PC-9 (cell line): Measurements from ENCODE around the gene SFN. TPM values are rescaled to one million over a fixed set of nuclear protein-coding genes. Genes with fewer than 3 reads are reported as not detected.

Experiments
- BruUV-seq: library from RNA; stranded (reverse); fragments of 400-500 nt; replicated peaks from 2 replicates; lab custom pipeline; 2021; lab: Mats Ljungman, UMichigan
- CTCF ChIA-PET: fragments of 300-600 bp; sonication (Branson Sonifier 250); formaldehyde crosslinking; loops from one replicate; lab custom pipeline; 2022; ENCODE audit warnings: antibody characterized with exemption; lab: Charles Lee
- POLR2A ChIA-PET: fragments of 300-600 bp; sonication (Branson Sonifier 250); formaldehyde crosslinking; loops from one replicate; lab custom pipeline; 2022; ENCODE audit warnings: antibody characterized with exemption; ENCODE audit not compliant: unreplicated experiment; lab: Charles Lee
- DNase-seq, 2 experiments: peaks; one replicate each; pipeline versions ENCODE4 v3.0.0 to v3.0.0-alpha.2; 2015 to 2022; ENCODE audit warnings: mixed read lengths in 1 of 2
- H2AFZ ChIP-seq: fragments of 200-600 bp; sonication (generic); 2 replicates; pipeline ENCODE4 v1.8.1; 2017; ENCODE audit warnings: antibody characterized with exemption
- H3F3A ChIP-seq: fragments of 200-600 bp; sonication (generic); 2 replicates; pipeline ENCODE4 v1.8.1; 2017; ENCODE audit warnings: antibody characterized with exemption, mild to moderate bottlenecking, low read depth; ENCODE audit not compliant: insufficient read depth
- H3K27ac ChIP-seq: fragments of 200-600 bp; sonication (generic); 2 replicates; pipeline ENCODE4 v1.6.1; 2016; ENCODE audit warnings: mixed run types
- H3K27me3 ChIP-seq: fragments of 200-600 bp; sonication (generic); 2 replicates; pipeline ENCODE4 v1.6.1; 2016; ENCODE audit warnings: low read depth, mixed run types; ENCODE audit not compliant: insufficient read depth
- H3K36me3 ChIP-seq: fragments of 200-600 bp; sonication (generic); 2 replicates; pipeline ENCODE4 v1.6.1; 2016; ENCODE audit warnings: low read depth, mixed run types
- H3K4me1 ChIP-seq: fragments of 200-600 bp; sonication (generic); replicated peaks from 2 replicates; pipeline ENCODE4 v1.6.1; 2016; ENCODE audit warnings: mixed run types; ENCODE audit not compliant: insufficient read depth
- H3K4me2 ChIP-seq: fragments of 200-600 bp; sonication (generic); 2 replicates; pipeline ENCODE4 v1.6.1; 2017; ENCODE audit warnings: mixed run types
- H3K4me3 ChIP-seq: fragments of 200-600 bp; sonication (generic); 2 replicates; pipeline ENCODE4 v1.6.1; 2016; ENCODE audit warnings: mixed run types
- H3K79me2 ChIP-seq: fragments of 200-600 bp; sonication (generic); 2 replicates; pipeline ENCODE4 v1.6.1; 2017; ENCODE audit warnings: low read depth, mixed run types
- H3K9me2 ChIP-seq: fragments of 200-600 bp; sonication (generic); 2 replicates; pipeline ENCODE4 v1.8.1; 2017; ENCODE audit warnings: mild to moderate bottlenecking; ENCODE audit not compliant: insufficient read depth
- H3K9me3 ChIP-seq: fragments of 200-600 bp; sonication (generic); 2 replicates; pipeline ENCODE4 v1.8.1; 2016; ENCODE audit warnings: low read depth; ENCODE audit not compliant: insufficient read depth
- H4K20me1 ChIP-seq: fragments of 200-600 bp; sonication (generic); 2 replicates; pipeline ENCODE4 v1.8.1; 2017; ENCODE audit not compliant: insufficient read depth
- EZH2 ChIP-seq: fragments of 200-600 bp; sonication (generic); IDR thresholded peaks from 2 replicates; pipeline ENCODE4 v1.8.0; 2017; ENCODE audit warnings: antibody characterized with exemption, low read depth
- intact Hi-C: fragments of 100-400 bp; cut with micrococcal nuclease; formaldehyde crosslinking; loops from one replicate; pipeline ENCODE4 v1.10.0; 2022; ENCODE audit not compliant: unreplicated experiment
- total RNA-seq: library from RNA; stranded (reverse); gene quantifications from 2 replicates; pipeline ENCODE4 v1.2.3, GENCODE V29; 2021
- TF ChIP-seq, protein P1 (sequence below): fragments of 200-600 bp; sonication (generic); conservative IDR thresholded peaks from 2 replicates; pipeline ENCODE4 v1.6.1; 2017; ENCODE audit warnings: mixed run types, antibody characterized with exemption, mild to moderate bottlenecking, moderate library complexity

Gene SFN
- total RNA-seq, 1 experiment from 2014 or later, result 326 TPM

DNA sequence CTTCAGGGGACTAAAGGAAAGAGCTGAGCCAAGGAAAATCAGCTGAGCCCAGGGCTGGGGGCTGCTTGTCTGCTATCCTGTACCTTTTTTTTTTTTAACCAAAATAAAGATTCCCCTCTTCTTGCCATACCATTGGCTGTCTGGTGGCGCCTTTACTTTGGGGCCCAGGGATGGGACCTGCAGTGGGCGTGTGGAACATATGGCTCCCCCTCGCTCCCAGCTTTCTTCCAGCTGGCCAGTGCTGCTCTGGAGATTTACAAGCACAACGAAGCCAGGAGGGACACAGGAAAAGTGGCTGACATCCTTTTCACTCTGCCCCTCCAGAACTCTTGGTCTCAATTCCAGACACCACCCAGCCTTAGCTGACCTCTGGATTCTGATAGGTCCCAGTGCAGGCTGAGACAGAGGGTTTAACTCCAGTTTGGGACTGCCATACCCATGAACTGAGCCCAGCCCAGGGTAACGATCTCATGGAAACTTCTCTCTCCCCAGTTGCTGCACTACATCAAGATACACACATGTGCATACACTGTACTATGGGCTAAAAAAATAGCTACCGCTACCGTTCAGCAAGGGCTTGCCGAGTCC is 5.4 kb upstream of the SFN start:
- Histone ChIP-seq H3K9me3 (no peaks in the 10 kb centered on the region), H3K27me3 (no peaks in the 10 kb centered on the region), H3K9me2 (no peaks in the 10 kb centered on the region), H2AFZ (no peak overlapping the region), H3K79me2 (no peaks in the 10 kb centered on the region), H3K4me2 (no peak overlapping the region), H4K20me1 (no peaks in the 10 kb centered on the region), H3K36me3 (no peaks in the 10 kb centered on the region), H3K4me1 (peaks cover 87% of the 10 kb centered on the region), H3K4me3 (no peak overlapping the region), H3K27ac (peak overlapping the region; percentile 73), H3F3A (peaks cover 50% of the 10 kb centered on the region)
- POLR2A ChIA-PET, result interaction anchor here (0.5 to 0.6 kb wide), 2 partner anchors 8 to 69 kb away, joined by 3 read pairs; no protein-coding TSS in a partner anchor
- CTCF ChIA-PET, result interaction anchor here (0.6 kb wide), 1 partner anchor 46 kb away, joined by 3 read pairs; no protein-coding TSS in a partner anchor
- intact Hi-C loops, result no loop called here
- BruUV-seq, result no TSS peak
- TF ChIP-seq EZH2, result no peak
- TF ChIP-seq, protein P1, sequence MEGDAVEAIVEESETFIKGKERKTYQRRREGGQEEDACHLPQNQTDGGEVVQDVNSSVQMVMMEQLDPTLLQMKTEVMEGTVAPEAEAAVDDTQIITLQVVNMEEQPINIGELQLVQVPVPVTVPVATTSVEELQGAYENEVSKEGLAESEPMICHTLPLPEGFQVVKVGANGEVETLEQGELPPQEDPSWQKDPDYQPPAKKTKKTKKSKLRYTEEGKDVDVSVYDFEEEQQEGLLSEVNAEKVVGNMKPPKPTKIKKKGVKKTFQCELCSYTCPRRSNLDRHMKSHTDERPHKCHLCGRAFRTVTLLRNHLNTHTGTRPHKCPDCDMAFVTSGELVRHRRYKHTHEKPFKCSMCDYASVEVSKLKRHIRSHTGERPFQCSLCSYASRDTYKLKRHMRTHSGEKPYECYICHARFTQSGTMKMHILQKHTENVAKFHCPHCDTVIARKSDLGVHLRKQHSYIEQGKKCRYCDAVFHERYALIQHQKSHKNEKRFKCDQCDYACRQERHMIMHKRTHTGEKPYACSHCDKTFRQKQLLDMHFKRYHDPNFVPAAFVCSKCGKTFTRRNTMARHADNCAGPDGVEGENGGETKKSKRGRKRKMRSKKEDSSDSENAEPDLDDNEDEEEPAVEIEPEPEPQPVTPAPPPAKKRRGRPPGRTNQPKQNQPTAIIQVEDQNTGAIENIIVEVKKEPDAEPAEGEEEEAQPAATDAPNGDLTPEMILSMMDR, result no peak
- DNase-seq, result no peak

DNA sequence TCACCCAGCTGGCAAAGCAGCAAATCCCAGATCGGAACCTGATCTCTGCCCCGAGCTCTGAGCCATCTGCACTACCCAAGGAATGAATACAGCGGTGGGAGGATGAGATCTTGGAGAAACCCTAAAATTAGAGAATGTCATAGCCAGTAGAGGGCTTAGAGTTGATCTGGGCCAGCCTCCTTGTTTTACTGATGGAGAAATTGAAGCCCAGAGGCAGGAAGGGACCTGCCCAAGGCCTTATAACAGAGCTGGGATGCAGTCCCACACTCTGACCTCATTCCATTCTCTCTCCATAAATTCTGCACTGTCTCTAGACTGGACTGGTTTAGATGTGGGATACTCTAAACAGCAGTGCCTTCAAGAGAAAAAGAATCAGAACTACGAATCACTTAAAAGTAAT is 4.8 kb upstream of the SFN start:
- Histone ChIP-seq H3K4me3 (no peak overlapping the region), H4K20me1 (no peaks in the 10 kb centered on the region), H3K79me2 (peaks cover 2% of the 10 kb centered on the region), H3K27me3 (no peaks in the 10 kb centered on the region), H3K9me3 (no peaks in the 10 kb centered on the region), H3K9me2 (no peaks in the 10 kb centered on the region), H3K27ac (peak overlapping the region; percentile 73), H2AFZ (no peak overlapping the region), H3F3A (peaks cover 47% of the 10 kb centered on the region), H3K4me2 (no peak overlapping the region), H3K4me1 (peaks cover 83% of the 10 kb centered on the region), H3K36me3 (no peaks in the 10 kb centered on the region)
- ChIA-PET POLR2A (interaction anchor here (0.7 to 1.2 kb wide), 2 partner anchors 9 to 977 kb away, joined by 6 to 11 read pairs; no protein-coding TSS in a partner anchor), CTCF (interaction anchor here (0.6 to 4.4 kb wide), 2 partner anchors 9 to 67 kb away, joined by 3 to 18 read pairs; no protein-coding TSS in a partner anchor)
- TF ChIP-seq, protein P1, result no peak
- TF ChIP-seq EZH2, result no peak
- BruUV-seq, result no TSS peak
- intact Hi-C loops, result no loop called here
- no peak for DNase-seq

DNA sequence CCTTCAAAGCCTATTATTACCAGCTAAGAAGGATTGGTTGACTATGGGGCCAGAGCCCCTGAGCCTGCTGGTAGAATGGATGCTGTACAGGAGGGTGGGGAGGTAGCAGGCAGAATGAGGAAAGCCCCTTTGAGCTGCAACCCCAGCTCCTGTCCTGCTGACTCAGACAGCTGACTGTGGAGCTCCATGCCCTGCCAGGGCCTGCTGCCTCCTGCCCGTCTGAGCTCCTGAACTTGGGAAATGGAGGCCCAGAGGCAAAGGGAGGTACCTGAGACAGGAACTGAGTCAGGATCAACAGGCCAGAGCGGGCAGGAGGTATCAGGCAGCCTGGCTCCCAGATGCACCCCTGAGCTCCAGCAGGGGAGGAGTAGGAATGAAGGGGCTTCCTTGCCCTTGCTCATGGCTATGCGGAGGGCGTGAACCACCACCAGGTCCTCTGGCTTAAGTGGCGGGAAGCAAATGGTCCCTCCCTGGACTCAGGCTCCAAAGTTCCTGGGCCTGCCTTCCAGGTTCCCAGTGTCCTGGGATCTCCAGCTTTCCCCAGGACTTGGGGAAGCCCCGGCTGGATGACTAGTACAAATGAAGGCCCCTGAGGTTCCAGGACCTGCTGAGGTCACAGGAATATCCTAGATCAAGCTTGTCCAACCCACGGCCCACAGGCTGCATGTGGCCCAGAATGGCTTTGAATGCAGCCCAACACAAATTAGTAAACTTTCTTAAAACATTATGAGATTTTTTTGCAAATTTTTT is 3.9 kb upstream of the SFN start:
- Histone ChIP-seq H3K27ac (peak overlapping the region; percentile 73), H4K20me1 (no peaks in the 10 kb centered on the region), H3K4me2 (peak overlapping the region; percentile 40; the same call in 1 of the 2 replicates), H3K9me3 (no peaks in the 10 kb centered on the region), H3K9me2 (no peaks in the 10 kb centered on the region), H3K4me1 (peaks cover 75% of the 10 kb centered on the region), H3K27me3 (no peaks in the 10 kb centered on the region), H3K36me3 (no peaks in the 10 kb centered on the region), H3K4me3 (no peak overlapping the region), H3K79me2 (peaks cover 11% of the 10 kb centered on the region), H2AFZ (no peak overlapping the region), H3F3A (peaks cover 41% of the 10 kb centered on the region)
- ChIA-PET CTCF (interaction anchor here (0.5 to 4.4 kb wide), 3 partner anchors 9 to 264 kb away, joined by 3 to 18 read pairs (median 6); no protein-coding TSS in a partner anchor), POLR2A (interaction anchor here (0.6 to 1.2 kb wide), 3 partner anchors 10 to 977 kb away, joined by 5 to 11 read pairs (median 6); no protein-coding TSS in a partner anchor)
- BruUV-seq, result no TSS peak
- TF ChIP-seq, protein P1, result no peak
- intact Hi-C loops, result no loop called here
- peak in 1 of 2 experiments; percentile 50 for DNase-seq
